Endothelial cell of umbilical vein (primary cell): ENCODE results near the gene CHRND.

ENCODE experiments used
- EZH2 ChIP-seq: IDR thresholded peaks from 2 replicates; pipeline ENCODE4 v1.6.1; 2012; ENCODE audit warnings: borderline replicate concordance, low read depth, mild to moderate bottlenecking, moderate library complexity, low read length, inconsistent platforms; ENCODE audit not compliant: severe bottlenecking
- MYC ChIP-seq: IDR thresholded peaks from one replicate; pipeline ENCODE4 v1.6.1; 2011; ENCODE audit warnings: mild to moderate bottlenecking, low read depth, low read length
- POLR2A ChIP-seq: IDR thresholded peaks from 2 replicates; pipeline ENCODE4 v1.6.1; 2012; ENCODE audit warnings: low read depth, mild to moderate bottlenecking, control low read depth, low read length
- POLR2AphosphoS5 ChIP-seq: IDR thresholded peaks from 2 replicates; pipeline ENCODE4 v1.6.1; 2012; ENCODE audit warnings: low read depth, mild to moderate bottlenecking, control low read depth, low read length, moderate library complexity; ENCODE audit not compliant: insufficient read depth
- TF ChIP-seq, protein P1 (sequence below), 2 donors: IDR thresholded peaks; 1 replicate in 1 of 2; 2 replicates in 1 of 2; pipeline ENCODE4 v1.5.1; 2011; ENCODE audit warnings: low read length in 2 of 2, mild to moderate bottlenecking in 2 of 2, moderate library complexity in 2 of 2, control low read depth in 1 of 2, inconsistent platforms in 1 of 2, low read depth in 1 of 2; ENCODE audit not compliant: insufficient read depth in 1 of 2; ENCODE audit errors: extremely low read depth in 1 of 2
- TF ChIP-seq, protein P2 (sequence below): IDR thresholded peaks from 2 replicates; pipeline ENCODE4 v1.6.1; 2011; ENCODE audit not compliant: insufficient read depth, insufficient read length

DNA sequence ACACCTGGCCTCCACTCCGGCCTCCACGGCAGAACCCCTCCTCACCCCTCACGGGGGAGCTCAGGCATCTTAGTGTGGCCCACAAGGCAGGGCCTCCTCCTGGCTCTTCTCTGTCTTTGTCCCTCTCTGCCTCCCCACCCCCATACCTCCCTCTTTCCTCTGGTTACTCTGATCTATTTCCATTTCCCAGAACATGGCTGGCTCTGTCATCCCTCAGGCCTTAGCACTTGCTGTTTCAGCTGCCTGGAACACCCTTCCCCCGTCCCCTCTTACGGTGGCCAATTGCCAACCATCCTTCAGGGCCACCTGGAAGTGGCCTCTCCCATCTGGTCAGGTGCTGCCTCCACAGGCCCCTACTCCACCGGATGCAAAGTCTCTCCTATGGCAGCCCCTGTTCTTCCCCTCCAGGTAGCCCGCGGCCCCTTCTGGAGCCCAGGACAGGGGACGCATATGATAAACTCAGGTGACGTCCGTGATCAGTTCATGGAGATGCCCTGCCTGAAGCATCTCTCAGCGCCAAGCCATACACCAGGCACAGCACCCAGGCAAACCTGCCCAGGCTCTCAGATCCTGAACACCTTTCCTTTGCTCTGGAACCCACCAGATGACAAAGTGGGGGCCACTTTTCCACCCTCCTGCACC lies 34.7 kb upstream of the CHRND start:
- TF ChIP-seq, protein P1, sequence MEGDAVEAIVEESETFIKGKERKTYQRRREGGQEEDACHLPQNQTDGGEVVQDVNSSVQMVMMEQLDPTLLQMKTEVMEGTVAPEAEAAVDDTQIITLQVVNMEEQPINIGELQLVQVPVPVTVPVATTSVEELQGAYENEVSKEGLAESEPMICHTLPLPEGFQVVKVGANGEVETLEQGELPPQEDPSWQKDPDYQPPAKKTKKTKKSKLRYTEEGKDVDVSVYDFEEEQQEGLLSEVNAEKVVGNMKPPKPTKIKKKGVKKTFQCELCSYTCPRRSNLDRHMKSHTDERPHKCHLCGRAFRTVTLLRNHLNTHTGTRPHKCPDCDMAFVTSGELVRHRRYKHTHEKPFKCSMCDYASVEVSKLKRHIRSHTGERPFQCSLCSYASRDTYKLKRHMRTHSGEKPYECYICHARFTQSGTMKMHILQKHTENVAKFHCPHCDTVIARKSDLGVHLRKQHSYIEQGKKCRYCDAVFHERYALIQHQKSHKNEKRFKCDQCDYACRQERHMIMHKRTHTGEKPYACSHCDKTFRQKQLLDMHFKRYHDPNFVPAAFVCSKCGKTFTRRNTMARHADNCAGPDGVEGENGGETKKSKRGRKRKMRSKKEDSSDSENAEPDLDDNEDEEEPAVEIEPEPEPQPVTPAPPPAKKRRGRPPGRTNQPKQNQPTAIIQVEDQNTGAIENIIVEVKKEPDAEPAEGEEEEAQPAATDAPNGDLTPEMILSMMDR (IDR thresholded peaks at IDR 0.05; ENCODE audit: extremely low read depth in 1 of 2, insufficient read depth in 1 of 2, low read depth in 1 of 2, low read length in 2 of 2): no peak
- TF ChIP-seq EZH2 (no peak), POLR2AphosphoS5 (no peak), POLR2A (no peak), MYC (no peak)
- TF ChIP-seq, protein P2, sequence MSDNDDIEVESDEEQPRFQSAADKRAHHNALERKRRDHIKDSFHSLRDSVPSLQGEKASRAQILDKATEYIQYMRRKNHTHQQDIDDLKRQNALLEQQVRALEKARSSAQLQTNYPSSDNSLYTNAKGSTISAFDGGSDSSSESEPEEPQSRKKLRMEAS: no peak
